ENCODE data around the gene RUNX3. TPM values are rescaled to one million over a fixed set of nuclear protein-coding genes. Genes with fewer than 3 reads are reported as not detected.

The RUNX3 gene
- total RNA-seq, 1 experiment from 2014 or later = 22.6 TPM

GRCh38 chr1:24973315-24973714 is 43.2 kb upstream of the RUNX3 start:
- DNase-seq (ENCODE audit: low read depth, low spot score) (no peak), ATAC-seq (no peak)
- H2AFZ ChIP-seq (ENCODE audit: low read depth, low read length, poor library complexity, severe bottlenecking) = no peak overlapping the region
- no peaks in the 10 kb centered on the region for H4K20me1 ChIP-seq (ENCODE audit: insufficient read depth)
- ChIA-PET RAD21 (ENCODE audit: low non-redundant PET in 1 of 2, low total read pairs in 2 of 2, uncharacterized antibody in 2 of 2, unreplicated experiment in 2 of 2) (no interaction called here), POLR2A (interaction anchor here (0.7 kb wide), 1 partner anchor 228 kb away, joined by 3 read pairs; the partner anchor contains the start of gene CLIC4), CTCF (no interaction called here)
- H3K36me3 ChIP-seq (ENCODE audit: control insufficient read depth in 1 of 2, insufficient read depth in 2 of 2, low read length in 2 of 2) = no peaks in the 10 kb centered on the region
- TF ChIP-seq REST (IDR thresholded peaks at IDR 0.05; ENCODE audit: low read depth) = no peak
- no peak for TF ChIP-seq EGR1 (IDR thresholded peaks at IDR 0.05; ENCODE audit: low read depth)
- no peak for TF ChIP-seq EZH2phosphoT487 (IDR thresholded peaks at IDR 0.05; ENCODE audit: borderline replicate concordance)
- TF ChIP-seq CEBPB (IDR thresholded peaks at IDR 0.05; ENCODE audit: low read depth) = no peak
- no peak for TF ChIP-seq ZFX (IDR thresholded peaks at IDR 0.05)
- TF ChIP-seq EZH2 (IDR thresholded peaks at IDR 0.05) = no peak
- no peak for TF ChIP-seq YY1 (IDR thresholded peaks at IDR 0.05; ENCODE audit: extremely low read depth, insufficient replicate concordance, low read depth, low read length)
- TF ChIP-seq RAD21 (IDR thresholded peaks at IDR 0.05; ENCODE audit: low read depth) = no peak
- no peak for TF ChIP-seq SP1 (IDR thresholded peaks at IDR 0.05; ENCODE audit: low read depth)
- no peak for TF ChIP-seq MAX (IDR thresholded peaks at IDR 0.05)
- TF ChIP-seq ELF1 (IDR thresholded peaks at IDR 0.05; ENCODE audit: borderline replicate concordance, low read depth) = no peak
- TF ChIP-seq JUND (IDR thresholded peaks at IDR 0.05) = no peak
- no peak for TF ChIP-seq SRF (IDR thresholded peaks at IDR 0.05; ENCODE audit: low read depth)
- TF ChIP-seq ZBTB33 (IDR thresholded peaks at IDR 0.05; ENCODE audit: extremely low read depth, insufficient replicate concordance, low read length) = no peak
- TF ChIP-seq CTCF (IDR thresholded peaks at IDR 0.05 in 2 of 3, conservative IDR thresholded peaks at IDR 0.05 in 1 of 3; ENCODE audit: borderline replicate concordance in 1 of 3, insufficient read depth in 1 of 3, low read depth in 2 of 3, low read length in 2 of 3) = no peak
- no peak for TF ChIP-seq FOSL1 (IDR thresholded peaks at IDR 0.05; ENCODE audit: low read depth)
- TF ChIP-seq CBX3 (IDR thresholded peaks at IDR 0.05; ENCODE audit: low read depth) = no peak
- TF ChIP-seq ZNF274 (IDR thresholded peaks at IDR 0.05; ENCODE audit: low read depth, low read length) = no peak
- TF ChIP-seq POLR2A (IDR thresholded peaks at IDR 0.05; ENCODE audit: borderline replicate concordance, extremely low read depth, insufficient read depth, insufficient read length) = no peak
- no peak for TF ChIP-seq ATF3 (IDR thresholded peaks at IDR 0.05)
- no peak overlapping the region for H3K9ac ChIP-seq (ENCODE audit: low read length)
- H3K79me2 ChIP-seq (ENCODE audit: insufficient read depth, low read length) = no peaks in the 10 kb centered on the region
- H3K27me3 ChIP-seq (ENCODE audit: insufficient read depth, low read length) = no peaks in the 10 kb centered on the region
- intact Hi-C loops (cut with micrococcal nuclease) = no loop called here
- H3K9me3 ChIP-seq (ENCODE audit: control insufficient read depth in 1 of 2, insufficient read depth in 1 of 2, low read depth in 1 of 2, low read length in 2 of 2) = peaks cover 10 to 22% of the 10 kb centered on the region in 2 experiments; a peak in 3 of 4 replicates
- no TSS peak for BruUV-seq (replicated peaks)
- H3K9me2 ChIP-seq (ENCODE audit: insufficient read depth) = no peaks in the 10 kb centered on the region
- no peak overlapping the region for H3K4me3 ChIP-seq (replicated peaks in 1 of 2; ENCODE audit: low read depth in 1 of 2, low read length in 2 of 2)
- H3K4me2 ChIP-seq (ENCODE audit: low read length) = no peak overlapping the region
- H3K27ac ChIP-seq (ENCODE audit: low read depth, low read length) = no peak overlapping the region
- peaks cover 13 to 32% of the 10 kb centered on the region in 2 experiments; a peak in 3 of 4 replicates for H3K4me1 ChIP-seq (ENCODE audit: control insufficient read depth in 1 of 2, insufficient read depth in 2 of 2, low read length in 2 of 2)
